Stimulated activated CD4-positive, alpha-beta T cell treated with anti-CD3 and anti-CD28 coated beads, Interleukin-1b, Interleukin-23, amount 100 ng/mL, for 1 hour (primary cell): ENCODE measurements around the gene SSR3.
"Not testable (repeated sequence)": the region's sequence is repeated elsewhere in the genome, so short reads cannot be mapped to it uniquely, and the experiment has no call there.

Experiments used
- DNase-seq, 2 donors: peaks; one replicate each; pipeline ENCODE4 v3.0.0-alpha.2; 2020; ENCODE audit warnings: low read depth in 2 of 2

The SSR3 gene

GRCh38 chr3:156554842-156555687 is at the start of gene SSR3:
Gene SSR3, minus strand, starts transcription at chr3:156555117. Its CDS starts 28 bp downstream, at chr3:156555089.
- peak; percentile 92 to 96 for DNase-seq

DNA sequence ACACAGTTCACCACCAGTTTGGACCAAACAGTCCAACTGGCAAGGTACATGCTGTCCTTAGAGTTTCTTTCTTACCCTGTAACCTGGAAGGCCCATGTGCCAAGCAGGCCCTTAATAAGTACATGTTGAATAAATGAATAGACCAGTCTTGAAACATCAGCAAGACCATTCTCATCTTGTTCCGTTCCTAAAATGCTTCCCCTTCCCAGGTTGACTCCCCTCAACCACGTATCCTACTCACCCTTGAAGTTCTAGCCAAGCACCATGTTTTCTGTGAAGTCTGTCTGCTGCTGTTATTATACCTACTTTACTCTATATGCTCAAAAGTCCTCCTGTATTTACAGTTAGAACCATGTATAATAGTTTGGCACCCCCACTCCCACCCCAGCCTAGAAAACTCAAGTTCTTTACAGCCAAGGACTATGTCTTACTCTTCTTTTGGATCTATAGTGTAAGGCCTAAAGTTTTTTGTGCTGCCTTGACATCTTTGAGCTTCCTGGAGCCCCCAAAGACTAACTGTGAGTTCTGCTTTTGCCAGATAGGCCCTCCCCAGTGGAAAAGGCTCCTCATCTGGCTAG is 49.2 kb upstream of the SSR3 start:
- no peak for DNase-seq

DNA sequence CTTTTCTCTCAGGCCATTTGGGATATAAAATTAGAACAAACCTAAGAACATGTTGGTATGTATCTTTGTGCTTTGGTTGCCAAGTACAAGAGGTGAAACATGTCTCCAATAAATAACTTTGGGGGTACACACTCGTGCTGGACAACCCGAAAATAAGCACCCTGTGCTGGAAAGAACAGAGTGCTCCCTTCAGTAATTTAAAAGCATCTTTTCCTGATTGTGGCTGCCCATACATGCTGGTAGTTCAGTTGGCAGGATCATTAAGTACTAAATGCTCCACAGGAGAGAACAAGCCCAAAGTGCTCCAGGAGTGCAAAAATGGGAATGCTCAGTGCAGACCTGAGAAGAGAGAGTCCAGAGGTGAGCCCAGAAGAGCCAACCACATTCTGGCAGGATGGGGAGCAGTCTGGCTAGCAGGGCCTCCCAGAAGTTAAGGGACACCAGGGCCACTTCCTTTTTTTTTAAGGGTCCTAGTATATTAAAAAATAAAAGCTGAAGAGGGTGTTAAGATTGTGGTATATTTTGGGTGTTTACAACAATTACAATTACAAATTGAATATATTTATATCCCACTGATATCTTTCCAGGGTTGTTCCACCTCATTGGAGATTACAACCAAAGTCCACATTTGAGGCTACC is 48.6 kb upstream of the SSR3 start:
- no peak for DNase-seq

DNA sequence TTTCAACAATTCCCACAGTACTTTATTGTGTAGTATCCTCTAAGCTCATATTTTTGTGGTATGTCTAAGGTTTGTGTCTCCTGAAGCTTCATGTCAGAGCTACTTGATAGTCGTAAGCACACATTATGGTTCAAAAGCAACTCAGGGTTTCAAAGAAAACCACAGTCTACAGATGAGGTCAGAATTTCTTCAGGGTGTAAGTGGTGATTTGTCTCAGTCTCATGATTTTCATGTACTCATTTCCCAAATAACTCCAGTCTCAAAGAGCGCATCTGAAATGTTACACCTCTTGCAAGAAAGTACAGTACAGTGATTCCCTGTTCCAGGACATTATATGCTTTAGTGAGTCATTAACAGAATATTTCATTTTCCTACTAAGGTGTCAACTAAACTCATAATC is 47.5 kb upstream of the SSR3 start:
- DNase-seq = no peak

- DNase-seq = no peak
Measured at GRCh38 chr3:156601497-156601896, 46.6 kb upstream of the SSR3 start.

- no peak for DNase-seq
Measured at GRCh38 chr3:156600834-156601233, 45.9 kb upstream of the SSR3 start.

- no peak for DNase-seq
Measured at GRCh38 chr3:156599089-156599874, 44.4 kb upstream of the SSR3 start.

DNA sequence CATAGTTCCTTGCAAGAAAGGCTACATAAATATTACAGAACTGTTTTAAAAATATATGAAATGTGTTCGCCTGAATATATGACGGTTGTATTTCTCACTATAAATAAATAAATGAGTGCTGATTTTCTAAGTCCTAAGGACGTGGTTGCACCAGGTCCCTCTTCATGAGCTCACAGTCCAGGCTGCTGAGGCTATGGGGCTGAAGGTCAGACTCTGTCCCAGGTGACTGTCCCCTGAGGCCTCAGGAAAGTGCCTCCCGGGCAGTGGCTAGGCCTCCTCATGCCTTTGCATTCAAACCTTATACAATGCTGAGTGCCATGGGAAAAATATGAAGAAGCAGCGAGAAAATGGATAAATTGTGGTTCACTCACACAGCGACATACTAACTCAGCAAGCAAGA is 43.5 kb upstream of the SSR3 start:
- no peak for DNase-seq

DNA sequence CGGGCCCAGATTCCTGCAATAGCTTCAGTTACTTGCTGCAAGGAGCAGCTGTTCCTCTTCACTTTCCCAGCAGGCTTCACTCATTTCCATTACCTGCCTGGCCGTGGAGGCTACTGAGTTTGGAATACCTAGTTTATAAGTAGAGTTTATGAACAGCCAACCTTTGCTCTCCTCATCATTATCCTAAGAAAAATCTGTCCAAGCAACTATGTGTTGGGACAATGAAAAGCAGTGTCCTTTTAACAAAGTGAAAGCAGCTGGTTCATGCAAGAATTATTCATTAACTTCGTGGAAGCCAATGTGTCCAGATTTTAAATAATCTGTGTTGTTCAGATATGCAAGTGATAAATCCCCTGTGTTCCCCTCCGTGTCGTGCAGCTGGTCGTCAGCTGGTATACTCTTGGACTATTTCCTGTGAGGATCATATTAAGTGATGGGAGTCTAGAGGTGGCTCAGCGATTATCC is 39.3 kb upstream of the SSR3 start:
- no peak for DNase-seq

DNA sequence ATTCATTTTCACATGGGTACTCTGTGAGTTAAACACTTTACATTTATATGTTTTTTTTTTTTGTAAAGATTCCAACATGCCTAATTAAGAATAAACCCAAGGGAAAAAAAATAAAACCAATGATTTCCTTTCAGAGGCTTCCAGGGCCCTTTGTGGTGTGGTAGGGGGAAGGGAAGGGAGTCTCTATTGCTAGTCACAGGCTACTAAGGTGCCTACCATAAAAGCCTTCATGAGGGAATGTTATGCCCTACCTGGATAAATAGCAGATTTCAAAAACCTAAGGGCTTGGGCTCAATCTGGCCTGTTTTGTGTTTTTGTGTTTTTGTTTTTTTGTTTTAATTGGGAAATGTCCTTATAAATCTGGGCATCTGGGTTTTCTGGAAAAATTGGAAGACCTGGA is 38.9 kb upstream of the SSR3 start:
- no peak for DNase-seq

- not testable (repeated sequence) for DNase-seq
Measured at GRCh38 chr3:156589806-156590205, 34.9 kb upstream of the SSR3 start.

GRCh38 chr3:156587760-156588069 is 32.8 kb upstream of the SSR3 start:
- DNase-seq = no peak

- DNase-seq = no peak
Measured at GRCh38 chr3:156586905-156587759, 32.2 kb upstream of the SSR3 start.

DNA sequence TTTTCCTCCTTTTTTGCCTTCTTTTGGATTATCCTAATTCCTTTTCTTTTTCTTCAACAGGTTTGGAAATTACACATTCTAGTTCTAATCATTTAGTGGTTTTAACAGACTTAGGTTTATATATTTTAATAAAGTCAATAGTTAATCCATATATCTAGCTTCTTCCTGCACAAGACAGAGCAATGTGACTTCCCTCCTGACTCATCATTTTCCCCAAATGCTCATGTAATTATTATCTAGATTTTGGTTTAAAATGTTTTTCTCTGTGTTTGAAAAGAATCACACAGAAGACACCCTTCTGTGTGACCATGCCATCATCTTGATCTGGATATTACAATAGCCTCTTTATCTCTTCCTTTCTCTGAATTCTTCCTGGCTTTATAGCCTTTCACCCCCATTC is 28.6 kb upstream of the SSR3 start:
- DNase-seq = no peak

- no peak for DNase-seq
Measured at GRCh38 chr3:156582532-156583183, 27.7 kb upstream of the SSR3 start.

- DNase-seq = no peak
Measured at GRCh38 chr3:156581954-156582353, 27.0 kb upstream of the SSR3 start.

GRCh38 chr3:156581033-156581432 is 26.1 kb upstream of the SSR3 start:
- DNase-seq = no peak

- DNase-seq = no peak
Measured at GRCh38 chr3:156579427-156579851, 24.5 kb upstream of the SSR3 start.

DNA sequence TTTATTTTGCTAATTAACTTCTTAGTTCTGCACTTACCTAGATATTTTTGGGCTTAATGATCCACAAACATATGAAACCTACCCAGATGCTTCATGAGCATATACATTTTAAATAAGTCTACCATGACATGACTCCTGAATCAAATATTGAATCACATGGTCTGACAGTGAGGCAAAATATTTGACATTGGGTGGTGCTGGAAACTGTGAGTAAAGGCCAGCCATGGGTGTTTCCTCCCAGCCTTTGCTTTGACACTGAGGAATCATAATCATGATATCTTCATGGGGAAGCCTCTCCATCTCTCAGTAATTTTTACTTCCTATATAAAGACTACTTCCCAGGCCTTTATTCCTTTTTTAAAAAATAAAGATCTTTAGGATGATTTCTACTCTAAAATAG is 22.8 kb upstream of the SSR3 start:
- no peak for DNase-seq

DNA sequence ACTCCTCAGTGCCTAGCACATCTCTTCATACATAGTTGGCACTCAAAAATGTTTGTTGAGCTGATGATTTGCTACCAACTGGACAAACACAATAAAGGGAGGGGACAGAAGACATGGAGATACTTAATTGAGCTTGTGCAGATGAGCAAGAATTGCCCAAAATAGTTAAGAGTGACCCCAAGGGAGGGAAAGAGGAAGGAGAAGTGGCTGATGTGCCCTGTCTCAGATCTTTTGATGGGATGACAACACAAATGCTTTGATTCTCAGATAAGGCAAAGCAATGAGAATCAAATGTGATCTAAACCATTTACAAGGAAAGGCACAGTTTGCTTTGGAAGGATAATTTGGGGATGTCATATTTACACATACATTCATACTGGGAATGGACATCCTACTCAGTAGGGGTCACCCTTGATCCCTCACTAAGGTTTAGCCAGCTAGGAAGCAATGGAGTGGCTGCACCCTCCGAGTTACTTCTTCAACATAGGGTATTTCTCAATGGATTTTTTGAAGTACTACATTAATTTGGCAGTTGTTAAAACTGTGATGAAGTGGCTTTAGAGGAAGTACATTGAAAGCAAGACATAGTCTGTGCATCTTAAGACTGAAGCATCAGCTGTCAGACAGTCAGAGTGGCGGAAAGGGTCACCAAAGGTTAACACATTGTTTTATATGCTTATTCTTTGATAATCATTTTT is 21.9 kb upstream of the SSR3 start:
- no peak for DNase-seq
